GM12892 (cell line): ENCODE data around the gene ZDHHC24.

Experiments used
- DNase-seq: peaks from one replicate; pipeline ENCODE4 v3.0.0; 2011; ENCODE audit not compliant: insufficient read length
- FAIRE-seq: peaks from 2 replicates; lab custom pipeline; 2011; peaks lifted over from hg19 to GRCh38; lab: Jason Lieb, UNC
- POLR2A ChIP-seq: IDR thresholded peaks from 2 replicates; pipeline ENCODE4 v1.6.1; 2011; ENCODE audit warnings: low read depth, low read length, control low read depth
- POLR2AphosphoS5 ChIP-seq: IDR thresholded peaks from 2 replicates; pipeline ENCODE4 v1.6.1; 2011; ENCODE audit warnings: low read depth, low read length, control low read depth
- TAF1 ChIP-seq: IDR thresholded peaks from 2 replicates; pipeline ENCODE4 v1.6.1; 2011; ENCODE audit warnings: low read depth, mild to moderate bottlenecking, control low read depth, low read length, borderline replicate concordance

The ZDHHC24 gene

GRCh38 chr11:66562275-66562674 lies 16.4 kb upstream of the ZDHHC24 start:
- DNase-seq (no peak), FAIRE-seq (no peak)
- TF ChIP-seq TAF1 (no peak), POLR2A (no peak), POLR2AphosphoS5 (no peak)

- no peak for DNase-seq
- no peak for FAIRE-seq
- TF ChIP-seq TAF1 (no peak), POLR2AphosphoS5 (no peak), POLR2A (no peak)
Observed at GRCh38 chr11:66561975-66562248, 16.1 kb upstream of the ZDHHC24 start.

GRCh38 chr11:66561178-66561974 lies 15.5 kb upstream of the ZDHHC24 start:
- FAIRE-seq, result no peak
- TF ChIP-seq POLR2A (no peak), POLR2AphosphoS5 (no peak), TAF1 (no peak)
- no peak for DNase-seq

GRCh38 chr11:66559866-66560676 lies 14.2 kb upstream of the ZDHHC24 start:
- DNase-seq, result no peak
- TF ChIP-seq POLR2AphosphoS5, result no peak
- TF ChIP-seq POLR2A, result no peak
- no peak for TF ChIP-seq TAF1
- FAIRE-seq, result no peak

- DNase-seq (no peak), FAIRE-seq (no peak)
- TF ChIP-seq POLR2A, result no peak
- no peak for TF ChIP-seq POLR2AphosphoS5
- no peak for TF ChIP-seq TAF1
Observed at GRCh38 chr11:66559142-66559865, 13.5 kb upstream of the ZDHHC24 start.

- DNase-seq (no peak), FAIRE-seq (no peak)
- TF ChIP-seq POLR2AphosphoS5 (no peak), TAF1 (no peak), POLR2A (no peak)
Observed at GRCh38 chr11:66557733-66558326, 12.0 kb upstream of the ZDHHC24 start.

- no peak for DNase-seq
- no peak for FAIRE-seq
- TF ChIP-seq TAF1 (no peak), POLR2AphosphoS5 (no peak), POLR2A (no peak)
Observed at GRCh38 chr11:66556086-66556485, 10.2 kb upstream of the ZDHHC24 start.

- FAIRE-seq, result no peak
- TF ChIP-seq POLR2A, result no peak
- TF ChIP-seq TAF1, result no peak
- TF ChIP-seq POLR2AphosphoS5, result no peak
- DNase-seq, result no peak
Observed at GRCh38 chr11:66555416-66555815, 9.6 kb upstream of the ZDHHC24 start.

- no peak for FAIRE-seq
Observed at GRCh38 chr11:66554602-66555001, 8.8 kb upstream of the ZDHHC24 start.

GRCh38 chr11:66550887-66551286 lies 5.0 kb upstream of the ZDHHC24 start:
- DNase-seq (no peak), FAIRE-seq (no peak)
- TF ChIP-seq POLR2A, result no peak
- TF ChIP-seq POLR2AphosphoS5, result no peak
- no peak for TF ChIP-seq TAF1

More at GRCh38 chr11:66554602-66555001, 8.8 kb upstream of the ZDHHC24 start:
- no peak for DNase-seq
- TF ChIP-seq TAF1, result no peak
- TF ChIP-seq POLR2A, result no peak
- no peak for TF ChIP-seq POLR2AphosphoS5

- TF ChIP-seq POLR2A (no peak), TAF1 (no peak), POLR2AphosphoS5 (no peak)
- FAIRE-seq (no peak), DNase-seq (no peak)
Observed at GRCh38 chr11:66549696-66550095, 3.8 kb upstream of the ZDHHC24 start.
